ENCODE results near the gene GUSB. TPM values are rescaled to one million over a fixed set of nuclear protein-coding genes. Genes with fewer than 3 reads are reported as not detected.

The GUSB gene
- total and polyA plus RNA-seq, 2 of the 4 experiments (the other 2 are of a cell fraction): 12.9 to 47.7 TPM

GRCh38 chr7:65938336-65938895, 43.6 kb downstream of the GUSB start:
- peak; percentile 32; the same call in 1 of the 2 replicates for ATAC-seq (ENCODE audit: low read depth)
- CTCF ChIA-PET: no interaction called here

More at GRCh38 chr7:65938336-65938895, 43.6 kb downstream of the GUSB start:
- no peak overlapping the region for H3K4me2 ChIP-seq (ENCODE audit: low read depth, low read length)
- in situ Hi-C loops (cut with MboI; ENCODE audit: low sequenced_read_pairs): no loop called here
- peak; percentile 50 for DNase-seq
- no peak overlapping the region for H3K23ac ChIP-seq (ENCODE audit: low read depth, low read length)
- no peak overlapping the region for H3K4ac ChIP-seq (ENCODE audit: low read depth, low read length)
- H4K8ac ChIP-seq (ENCODE audit: low read depth in 2 of 2, low read length in 2 of 2): no peak overlapping the region
- H3K9me1 ChIP-seq (ENCODE audit: insufficient read depth, low read length): peaks cover 4% of the 10 kb centered on the region; the same call in 1 of the 2 replicates
- H3K4me3 ChIP-seq (ENCODE audit: insufficient read depth, low read depth, low read length): no peak overlapping the region
- H3K56ac ChIP-seq (ENCODE audit: extremely low read depth, insufficient read depth, low read length): no peak overlapping the region
- no peak overlapping the region for H4K91ac ChIP-seq (ENCODE audit: insufficient read depth, low read depth, low read length)
- H2BK120ac ChIP-seq (ENCODE audit: low read depth, low read length): no peak overlapping the region
- no peak overlapping the region for H3K14ac ChIP-seq (replicated peaks; ENCODE audit: low read depth, low read length)
- no peak overlapping the region for H2BK20ac ChIP-seq (ENCODE audit: low read depth, low read length)
- intact Hi-C loops (cut with micrococcal nuclease): loop anchor here (10.0 kb wide), 1 partner anchor 64 kb away; the partner anchor contains the start of gene VKORC1L1
- H4K20me1 ChIP-seq (ENCODE audit: insufficient read depth, low read length): peaks cover 3% of the 10 kb centered on the region; the same call in 1 of the 2 replicates
- 0 out of 2 replicates have a peak, but pooled peaks cover 1% of the 10 kb centered on the region for H3K36me3 ChIP-seq (ENCODE audit: control insufficient read depth, insufficient read depth, low read length)
- no peak overlapping the region for H2BK5ac ChIP-seq (ENCODE audit: low read depth, low read length, poor library complexity, severe bottlenecking)
- H2AK5ac ChIP-seq (ENCODE audit: low read depth, low read length): no peak overlapping the region
- H3K79me1 ChIP-seq (ENCODE audit: low read depth in 1 of 2, low read length in 2 of 2): peaks cover 29 to 57% of the 10 kb centered on the region in 2 experiments
- dilution Hi-C loops (cut with HindIII; ENCODE audit: low sequenced_read_pairs, unreplicated experiment): no loop called here
- H4K5ac ChIP-seq (ENCODE audit: low read depth, low read length): no peak overlapping the region
- H2AK9ac ChIP-seq (replicated peaks; ENCODE audit: low read depth, low read length, poor library complexity): no peak overlapping the region
- no peaks in the 10 kb centered on the region for H3K9me3 ChIP-seq (ENCODE audit: control insufficient read depth, insufficient read depth, low read length)
- BruUV-seq (replicated peaks): no TSS peak
- TF ChIP-seq SMC3 (IDR thresholded peaks at IDR 0.05; ENCODE audit: low read depth, low read length) (no peak), NFE2L2 (IDR thresholded peaks at IDR 0.05; ENCODE audit: low read depth, low read length) (no peak), RAD21 (IDR thresholded peaks at IDR 0.05; ENCODE audit: low read length) (no peak), CEBPB (IDR thresholded peaks at IDR 0.05; ENCODE audit: low read depth, low read length) (no peak), CHD1 (IDR thresholded peaks at IDR 0.05; ENCODE audit: low read depth, low read length) (no peak), MAZ (IDR thresholded peaks at IDR 0.05; ENCODE audit: borderline replicate concordance, low read depth, low read length) (no peak), RFX5 (IDR thresholded peaks at IDR 0.05; ENCODE audit: low read depth, low read length) (no peak), MAFK (IDR thresholded peaks at IDR 0.05; ENCODE audit: low read depth, low read length) (no peak), FOS (IDR thresholded peaks at IDR 0.05; ENCODE audit: low read depth, low read length) (no peak), MXI1 (IDR thresholded peaks at IDR 0.05; ENCODE audit: borderline replicate concordance, low read depth, low read length) (no peak), BHLHE40 (IDR thresholded peaks at IDR 0.05; ENCODE audit: low read depth, low read length) (no peak), USF2 (IDR thresholded peaks at IDR 0.05; ENCODE audit: low read depth, low read length) (no peak), RCOR1 (IDR thresholded peaks at IDR 0.05; ENCODE audit: insufficient replicate concordance, low read length) (no peak), POLR2A (IDR thresholded peaks at IDR 0.05; ENCODE audit: low read depth, low read length) (no peak), CTCF (conservative IDR thresholded peaks at IDR 0.05; ENCODE audit: low read depth, low read length) (no peak)
- TF ChIP-seq, protein P1, sequence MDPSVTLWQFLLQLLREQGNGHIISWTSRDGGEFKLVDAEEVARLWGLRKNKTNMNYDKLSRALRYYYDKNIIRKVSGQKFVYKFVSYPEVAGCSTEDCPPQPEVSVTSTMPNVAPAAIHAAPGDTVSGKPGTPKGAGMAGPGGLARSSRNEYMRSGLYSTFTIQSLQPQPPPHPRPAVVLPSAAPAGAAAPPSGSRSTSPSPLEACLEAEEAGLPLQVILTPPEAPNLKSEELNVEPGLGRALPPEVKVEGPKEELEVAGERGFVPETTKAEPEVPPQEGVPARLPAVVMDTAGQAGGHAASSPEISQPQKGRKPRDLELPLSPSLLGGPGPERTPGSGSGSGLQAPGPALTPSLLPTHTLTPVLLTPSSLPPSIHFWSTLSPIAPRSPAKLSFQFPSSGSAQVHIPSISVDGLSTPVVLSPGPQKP (IDR thresholded peaks at IDR 0.05; ENCODE audit: borderline replicate concordance, low read depth, low read length): no peak
- peaks cover 3% of the 10 kb centered on the region for H3K4me1 ChIP-seq (ENCODE audit: control insufficient read depth, insufficient read depth, low read length)
- POLR2A ChIA-PET (ENCODE audit: unreplicated experiment): no interaction called here
- no peak overlapping the region for H2AFZ ChIP-seq (replicated peaks; ENCODE audit: low read length, poor library complexity)
- H2BK15ac ChIP-seq (ENCODE audit: low read depth, low read length): no peak overlapping the region
- no peak overlapping the region for H3K27ac ChIP-seq (ENCODE audit: insufficient read depth, low read length)
- no peak overlapping the region for H3K9ac ChIP-seq (ENCODE audit: low read depth, low read length)
- no peaks in the 10 kb centered on the region for H3K27me3 ChIP-seq (ENCODE audit: control insufficient read depth, insufficient read depth, low read length)
- no peak overlapping the region for H3K18ac ChIP-seq (ENCODE audit: low read depth, low read length)
- 93% methylated on average over 5 of the region's 7 CpGs; no CpG with 5 or more reads in 1 of the 2 experiments for WGBS, 2 experiments (ENCODE audit: extremely low coverage in 2 of 2, insufficient read length in 1 of 2)

Measured in IMR-90 (cell line).